8988T (cell line): ENCODE data around the gene SPP2.

Experiments
- DNase-seq: peaks from one replicate; pipeline ENCODE4 v3.0.0; 2011

SPP2 gene

GRCh38 chr2:234098681-234099080 lies 48.2 kb downstream of the SPP2 start:
- DNase-seq = no peak

- DNase-seq = no peak
Observed at GRCh38 chr2:234099266-234099665, 48.8 kb downstream of the SPP2 start.

- DNase-seq = no peak
Observed at GRCh38 chr2:234100686-234101085, 50.2 kb downstream of the SPP2 start.

GRCh38 chr2:234102112-234102511 lies 51.6 kb downstream of the SPP2 start:
- no peak for DNase-seq

GRCh38 chr2:234107861-234108260 lies 57.4 kb downstream of the SPP2 start:
- no peak for DNase-seq

- DNase-seq = no peak
Observed at GRCh38 chr2:234109321-234109720, 58.8 kb downstream of the SPP2 start.

GRCh38 chr2:234110219-234110618 lies 59.7 kb downstream of the SPP2 start:
- DNase-seq = no peak

- DNase-seq = peak; percentile 59
Observed at GRCh38 chr2:234111523-234111922, 61.0 kb downstream of the SPP2 start.

GRCh38 chr2:234116010-234116409 lies 65.5 kb downstream of the SPP2 start:
- DNase-seq = no peak

GRCh38 chr2:234121999-234122398 lies 71.5 kb downstream of the SPP2 start:
- no peak for DNase-seq

- no peak for DNase-seq
Observed at GRCh38 chr2:234125451-234126145, 75.1 kb downstream of the SPP2 start.

GRCh38 chr2:234126146-234126470 lies 75.6 kb downstream of the SPP2 start:
- no peak for DNase-seq
